Activated CD8-positive, alpha-beta memory T cell treated with anti-CD3 and anti-CD28 coated beads for 24 hours (primary cell): ENCODE data around the gene NFATC3.
"Not testable (repeated sequence)": the region's sequence is repeated elsewhere in the genome, so short reads cannot be mapped to it uniquely, and the experiment has no call there.

Experiments
- DNase-seq: peaks from one replicate; pipeline ENCODE4 v3.0.0-alpha.2; 2020

NFATC3 gene

DNA sequence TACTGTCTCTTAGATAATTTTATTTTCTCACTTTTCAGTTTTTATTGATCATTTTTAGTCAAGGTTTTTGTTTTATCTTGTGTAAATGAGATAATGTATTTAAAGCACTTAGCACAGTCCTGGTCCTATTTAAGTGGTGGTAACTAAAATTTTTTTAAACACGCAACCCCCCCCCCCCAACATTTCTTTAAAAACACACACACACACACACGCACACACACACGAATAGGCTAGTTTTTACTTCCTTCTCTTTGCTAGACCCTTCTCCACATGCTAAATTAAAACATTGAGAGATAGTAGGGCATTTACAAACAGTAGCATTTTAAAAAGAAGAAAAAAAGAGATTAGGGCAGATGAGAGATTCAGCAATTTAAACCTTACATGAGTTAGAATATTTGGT is 5.0 kb downstream of the NFATC3 start:
- DNase-seq, result no peak

DNA sequence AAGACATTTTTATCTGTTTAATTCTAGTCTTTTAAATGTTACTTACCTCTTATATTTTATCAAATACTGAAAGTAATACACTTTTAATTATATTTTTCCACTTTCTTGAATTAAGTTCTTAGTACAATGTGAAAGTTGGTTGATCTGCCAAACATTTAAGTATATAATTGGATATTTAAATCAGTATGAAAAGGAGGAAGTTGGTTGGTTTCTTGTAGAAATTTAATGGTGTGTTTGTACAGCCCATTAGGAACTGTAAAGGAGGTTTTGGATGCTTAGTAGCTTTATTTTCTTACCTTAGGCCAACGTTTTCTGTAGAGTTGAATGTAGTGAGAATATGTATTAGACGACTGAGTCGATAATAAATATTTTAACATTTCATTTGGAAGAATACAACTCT is 5.4 kb downstream of the NFATC3 start:
- no peak for DNase-seq

DNA sequence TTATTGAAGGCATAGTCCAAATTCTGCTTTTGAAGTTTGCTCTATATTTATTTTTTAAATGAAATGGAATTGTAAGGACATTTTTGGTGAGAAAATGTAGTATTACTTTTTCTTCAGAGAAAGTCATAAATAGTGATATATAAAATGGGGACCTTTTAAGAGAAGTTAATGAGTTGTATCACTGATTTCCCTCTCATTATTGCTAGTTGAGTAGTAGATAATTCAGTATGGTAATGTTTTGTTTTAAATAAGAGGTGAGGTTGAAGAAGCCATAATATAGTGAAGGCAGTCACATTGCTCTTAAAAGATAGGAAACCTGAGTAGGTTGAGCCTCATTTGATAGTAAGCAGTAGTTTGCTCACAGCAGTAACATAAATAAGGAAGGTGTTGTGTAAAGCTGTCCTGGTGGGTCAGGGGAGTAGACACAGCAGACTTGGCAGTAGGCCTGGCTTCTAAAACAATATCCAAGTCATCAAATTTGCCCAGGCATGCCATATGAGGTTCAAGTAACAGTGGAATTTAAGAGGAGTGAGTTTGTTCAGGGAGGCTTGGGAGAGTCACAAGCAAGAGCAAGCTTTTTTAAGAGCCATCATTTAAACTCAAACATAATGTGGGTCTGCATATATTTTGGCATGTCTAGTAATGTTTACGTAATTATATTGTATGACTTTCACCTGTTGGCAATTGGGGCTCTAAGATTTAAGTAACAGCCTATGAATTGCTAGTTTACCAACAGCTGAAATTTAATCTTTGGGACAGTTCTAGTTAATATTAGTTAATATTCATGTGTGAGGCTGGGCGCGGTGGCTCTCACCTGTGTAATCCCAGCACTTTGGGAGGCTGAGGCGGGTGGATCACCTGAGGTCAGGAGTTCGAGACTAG is 6.5 kb downstream of the NFATC3 start:
- no peak for DNase-seq

GRCh38 chr16:68092275-68092674 is 7.1 kb downstream of the NFATC3 start:
- not testable (repeated sequence) for DNase-seq

- no peak for DNase-seq
Measured at GRCh38 chr16:68093816-68094613, 8.8 kb downstream of the NFATC3 start.

GRCh38 chr16:68094614-68094934 is 9.4 kb downstream of the NFATC3 start:
- DNase-seq, result no peak

GRCh38 chr16:68096491-68096890 is 11.3 kb downstream of the NFATC3 start:
- DNase-seq, result no peak

DNA sequence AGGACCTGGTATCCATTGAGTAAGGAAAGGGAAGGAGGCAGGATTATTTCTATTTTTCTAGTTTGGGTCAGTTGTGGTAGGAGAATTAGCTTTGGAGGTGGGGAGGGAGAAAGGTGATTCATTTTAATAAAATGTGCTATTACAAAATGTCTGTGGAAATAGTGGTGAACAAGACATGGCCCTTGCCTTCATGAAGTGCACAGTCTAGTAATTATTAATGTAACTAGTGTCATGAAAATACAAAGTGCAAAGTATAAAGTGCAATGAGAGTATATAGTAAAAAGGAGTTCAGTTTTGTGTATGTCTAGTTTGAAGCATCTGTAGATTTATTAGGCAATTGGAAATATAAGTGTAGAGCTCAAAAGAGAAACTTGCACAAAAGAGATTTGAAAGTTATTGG is 11.9 kb downstream of the NFATC3 start:
- DNase-seq, result no peak

DNA sequence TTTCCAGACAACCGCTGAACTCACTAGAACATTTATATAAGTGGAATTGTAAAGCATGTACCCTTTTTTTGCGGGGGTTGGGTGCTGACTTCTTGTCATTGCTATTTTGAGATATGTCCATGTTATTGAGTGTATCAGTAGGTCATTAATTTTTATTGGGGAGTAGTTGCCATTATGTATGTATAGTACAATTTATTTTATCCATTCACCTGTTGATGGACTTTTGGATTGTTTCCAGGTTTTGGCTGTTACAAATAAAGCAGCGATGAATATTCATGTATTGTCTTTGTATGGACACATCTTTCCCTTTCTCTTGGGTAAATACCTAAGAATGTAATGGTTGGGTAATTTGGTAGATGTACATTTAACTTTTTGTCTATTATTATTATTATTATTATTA is 12.7 kb downstream of the NFATC3 start:
- DNase-seq, result no peak

GRCh38 chr16:68100488-68100887 is 15.3 kb downstream of the NFATC3 start:
- no peak for DNase-seq

- no peak for DNase-seq
Measured at GRCh38 chr16:68105611-68106010, 20.4 kb downstream of the NFATC3 start.

- not testable (repeated sequence) for DNase-seq
Measured at GRCh38 chr16:68107230-68107928, 22.2 kb downstream of the NFATC3 start.

DNA sequence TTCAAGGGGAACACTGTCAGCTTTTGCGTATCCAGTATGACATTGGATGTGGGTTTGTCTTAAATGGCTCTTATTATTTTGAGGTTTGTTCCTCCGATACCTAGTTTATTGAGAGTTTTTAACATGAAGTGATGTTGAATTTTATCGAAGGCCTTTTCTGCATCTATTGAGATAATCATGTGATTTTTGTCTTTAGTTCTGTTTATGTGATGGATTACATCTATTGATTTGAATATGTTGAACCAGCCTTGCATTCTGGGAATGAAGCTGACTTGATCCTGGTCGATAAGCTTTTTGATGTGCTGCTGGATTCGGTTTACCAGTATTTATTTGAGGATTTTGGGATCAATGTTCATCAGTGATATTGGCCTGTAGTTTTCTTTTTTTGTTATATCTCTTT is 24.0 kb downstream of the NFATC3 start:
- DNase-seq, result not testable (repeated sequence)

GRCh38 chr16:68110611-68111010 is 25.4 kb downstream of the NFATC3 start:
- DNase-seq, result not testable (repeated sequence)

- DNase-seq, result no peak
Measured at GRCh38 chr16:68111379-68111778, 26.2 kb downstream of the NFATC3 start.

GRCh38 chr16:68113059-68113761 is 28.0 kb downstream of the NFATC3 start:
- DNase-seq, result no peak

GRCh38 chr16:68113765-68114240 is 28.6 kb downstream of the NFATC3 start:
- no peak for DNase-seq

GRCh38 chr16:68114939-68115338 is 29.8 kb downstream of the NFATC3 start:
- not testable (repeated sequence) for DNase-seq

- no peak for DNase-seq
Measured at GRCh38 chr16:68115851-68116250, 30.7 kb downstream of the NFATC3 start.

DNA sequence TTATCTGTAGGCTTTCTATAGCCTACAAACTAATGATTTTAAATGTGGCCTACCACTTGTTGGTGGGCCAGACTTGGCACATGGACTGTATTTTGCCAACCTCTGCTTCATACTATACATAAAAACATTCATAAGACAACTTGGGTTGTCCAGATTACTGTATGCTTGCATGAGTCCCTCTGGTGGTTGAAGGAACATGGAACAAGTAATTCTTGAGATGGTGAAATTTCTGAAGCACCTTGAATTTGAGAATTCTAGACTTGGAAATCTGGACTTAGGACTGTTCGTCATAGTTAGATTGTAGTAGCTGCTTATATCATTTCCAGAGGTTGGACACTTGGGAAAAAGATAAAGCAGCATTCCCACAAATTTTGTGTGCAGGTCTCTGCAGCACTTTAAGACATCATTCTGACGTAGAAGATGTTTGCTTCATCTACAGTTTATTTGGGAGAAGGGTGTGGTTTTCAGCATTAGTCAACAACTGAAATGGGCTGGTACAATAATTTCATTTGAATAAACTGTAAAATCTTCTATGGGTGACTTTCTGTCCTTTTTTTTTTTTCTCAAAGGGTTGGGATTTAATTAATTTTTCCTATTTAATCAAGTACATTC is 31.2 kb downstream of the NFATC3 start:
- no peak for DNase-seq

- no peak for DNase-seq
Measured at GRCh38 chr16:68117884-68118283, 32.7 kb downstream of the NFATC3 start.

GRCh38 chr16:68118954-68119353 is 33.8 kb downstream of the NFATC3 start:
- not testable (repeated sequence) for DNase-seq
